IMR-90 (cell line): ENCODE data around the gene THEM5. TPM values are rescaled to one million over a fixed set of nuclear protein-coding genes. Genes with fewer than 3 reads are reported as not detected.

Experiments used
- ATAC-seq: fragments of 200-7000 bp; cut with Tn5 transposase; 2 replicates; pipeline ENCODE4 v1.9.1; 2020; ENCODE audit warnings: low read depth, mild to moderate bottlenecking, moderate library complexity
- BruUV-seq: library from RNA; stranded (reverse); fragments of 400-500 nt; replicated peaks from 2 replicates; lab custom pipeline; 2021; lab: Mats Ljungman, UMichigan
- CTCF ChIA-PET: fragments of 300-600 bp; formaldehyde crosslinking; extraction: SDS; loops from one replicate; lab custom pipeline; 2021; ENCODE audit warnings: antibody characterized with exemption; lab: Yijun Ruan, JAX
- POLR2A ChIA-PET: fragments of 300-600 bp; sonication (Branson Sonifier 250); formaldehyde crosslinking; loops from one replicate; lab custom pipeline; 2022; ENCODE audit warnings: antibody characterized with exemption; ENCODE audit not compliant: unreplicated experiment; lab: Charles Lee
- DNase-seq: peaks from one replicate; pipeline ENCODE4 v3.0.0; 2013
- H2AFZ ChIP-seq: replicated peaks from 2 replicates; pipeline ENCODE3; 2013; ENCODE audit warnings: low read length, mild to moderate bottlenecking; ENCODE audit not compliant: poor library complexity
- H2AK5ac ChIP-seq: 2 replicates; pipeline ENCODE4 v1.6.1; 2013; ENCODE audit warnings: low read depth, low read length, inconsistent platforms
- H2AK9ac ChIP-seq: replicated peaks from 2 replicates; pipeline ENCODE3; 2013; ENCODE audit warnings: mild to moderate bottlenecking, low read depth, low read length, moderate library complexity; ENCODE audit not compliant: poor library complexity
- H2BK120ac ChIP-seq: 2 replicates; pipeline ENCODE4 v1.6.1; 2013; ENCODE audit warnings: low read depth, low read length, inconsistent platforms
- H2BK15ac ChIP-seq: 3 replicates; pipeline ENCODE4 v1.6.1; 2013; ENCODE audit warnings: low read depth, low read length, inconsistent platforms
- H2BK20ac ChIP-seq: 2 replicates; pipeline ENCODE4 v1.6.1; 2013; ENCODE audit warnings: low read depth, mild to moderate bottlenecking, inconsistent platforms, low read length, moderate library complexity
- H2BK5ac ChIP-seq: 2 replicates; pipeline ENCODE4 v1.6.1; 2013; ENCODE audit warnings: mild to moderate bottlenecking, low read depth, low read length, inconsistent platforms; ENCODE audit not compliant: poor library complexity, severe bottlenecking
- H3K14ac ChIP-seq: replicated peaks from 2 replicates; pipeline ENCODE4 v1.6.1; 2013; ENCODE audit warnings: low read depth, low read length, inconsistent platforms
- H3K18ac ChIP-seq: 2 replicates; pipeline ENCODE4 v1.6.1; 2013; ENCODE audit warnings: low read depth, low read length, control low read depth
- H3K23ac ChIP-seq: 2 replicates; pipeline ENCODE4 v1.6.1; 2013; ENCODE audit warnings: low read depth, low read length, inconsistent platforms
- H3K27ac ChIP-seq: 2 replicates; pipeline ENCODE4 v1.5.1; 2013; ENCODE audit warnings: mild to moderate bottlenecking, control low read depth, low read length; ENCODE audit not compliant: insufficient read depth
- H3K27me3 ChIP-seq: 2 replicates; pipeline ENCODE4 v1.6.1; 2013; ENCODE audit warnings: low read length; ENCODE audit not compliant: control insufficient read depth, insufficient read depth
- H3K36me3 ChIP-seq: 2 replicates; pipeline ENCODE4 v1.6.1; 2013; ENCODE audit warnings: low read length, mixed read lengths; ENCODE audit not compliant: control insufficient read depth, insufficient read depth
- H3K4ac ChIP-seq: 2 replicates; pipeline ENCODE4 v1.6.1; 2013; ENCODE audit warnings: low read depth, low read length, inconsistent platforms
- H3K4me1 ChIP-seq: 2 replicates; pipeline ENCODE4 v1.6.1; 2013; ENCODE audit warnings: low read length, mixed read lengths; ENCODE audit not compliant: control insufficient read depth, insufficient read depth
- H3K4me2 ChIP-seq: 2 replicates; pipeline ENCODE4 v1.6.1; 2013; ENCODE audit warnings: low read depth, mild to moderate bottlenecking, control low read depth, low read length, moderate library complexity
- H3K4me3 ChIP-seq: 2 replicates; pipeline ENCODE4 v1.5.1; 2013; ENCODE audit warnings: low read depth, mild to moderate bottlenecking, control low read depth, low read length, moderate library complexity; ENCODE audit not compliant: insufficient read depth
- H3K56ac ChIP-seq: 2 replicates; pipeline ENCODE4 v1.6.1; 2013; ENCODE audit warnings: low read length, inconsistent platforms; ENCODE audit not compliant: insufficient read depth; ENCODE audit errors: extremely low read depth
- H3K79me1 ChIP-seq, 2 experiments: 2 replicates each; pipeline ENCODE4 v1.6.1; 2013; ENCODE audit warnings: low read length in 2 of 2, inconsistent platforms in 1 of 2, low read depth in 1 of 2
- H3K9ac ChIP-seq: 2 replicates; pipeline ENCODE4 v1.6.1; 2013; ENCODE audit warnings: low read depth, low read length, control low read depth
- H3K9me1 ChIP-seq: 2 replicates; pipeline ENCODE4 v1.6.1; 2013; ENCODE audit warnings: low read length, inconsistent platforms; ENCODE audit not compliant: insufficient read depth
- H3K9me3 ChIP-seq: 2 replicates; pipeline ENCODE4 v1.6.1; 2013; ENCODE audit warnings: low read length; ENCODE audit not compliant: control insufficient read depth, insufficient read depth
- H4K20me1 ChIP-seq: 2 replicates; pipeline ENCODE4 v1.6.1; 2013; ENCODE audit warnings: low read length, inconsistent platforms; ENCODE audit not compliant: insufficient read depth
- H4K5ac ChIP-seq: 2 replicates; pipeline ENCODE4 v1.6.1; 2013; ENCODE audit warnings: mild to moderate bottlenecking, low read depth, low read length, control low read depth
- H4K8ac ChIP-seq, 2 experiments: 2 replicates each; pipeline ENCODE4 v1.6.1; 2013; ENCODE audit warnings: low read depth in 2 of 2, low read length in 2 of 2, control low read depth in 1 of 2, inconsistent platforms in 1 of 2
- H4K91ac ChIP-seq: 2 replicates; pipeline ENCODE4 v1.6.1; 2013; ENCODE audit warnings: low read depth, low read length, inconsistent platforms; ENCODE audit not compliant: insufficient read depth
- BHLHE40 ChIP-seq: fragments of 150-350 bp; IDR thresholded peaks from 2 replicates; pipeline ENCODE4 v1.6.1; 2016; ENCODE audit warnings: mild to moderate bottlenecking, low read depth, low read length
- CEBPB ChIP-seq: IDR thresholded peaks from 2 replicates; pipeline ENCODE4 v1.6.1; 2012; ENCODE audit warnings: low read depth, low read length, improper control_type of control experiment
- CHD1 ChIP-seq: IDR thresholded peaks from 2 replicates; pipeline ENCODE4 v1.6.1; 2012; ENCODE audit warnings: low read depth, low read length, improper control_type of control experiment
- CTCF ChIP-seq: conservative IDR thresholded peaks from 2 replicates; pipeline ENCODE4 v1.5.1; 2012; ENCODE audit warnings: mild to moderate bottlenecking, low read depth, low read length, improper control_type of control experiment
- FOS ChIP-seq: fragments of 150-350 bp; IDR thresholded peaks from 2 replicates; pipeline ENCODE4 v1.6.1; 2016; ENCODE audit warnings: low read depth, low read length
- MAFK ChIP-seq: IDR thresholded peaks from 2 replicates; pipeline ENCODE4 v1.6.1; 2012; ENCODE audit warnings: low read depth, low read length, improper control_type of control experiment
- NFE2L2 ChIP-seq: fragments of 150-350 bp; IDR thresholded peaks from 2 replicates; pipeline ENCODE4 v1.6.1; 2016; ENCODE audit warnings: low read depth, mild to moderate bottlenecking, low read length
- POLR2A ChIP-seq: IDR thresholded peaks from 2 replicates; pipeline ENCODE4 v1.6.1; 2012; ENCODE audit warnings: mild to moderate bottlenecking, low read depth, low read length
- RAD21 ChIP-seq: IDR thresholded peaks from 2 replicates; pipeline ENCODE4 v1.6.1; 2012; ENCODE audit warnings: low read length, improper control_type of control experiment
- RCOR1 ChIP-seq: IDR thresholded peaks from 2 replicates; pipeline ENCODE4 v1.6.1; 2012; ENCODE audit warnings: mild to moderate bottlenecking, low read length, improper control_type of control experiment; ENCODE audit not compliant: insufficient replicate concordance
- RFX5 ChIP-seq: IDR thresholded peaks from 2 replicates; pipeline ENCODE4 v1.8.0; 2012; ENCODE audit warnings: low read depth, mild to moderate bottlenecking, low read length, moderate library complexity
- USF2 ChIP-seq: fragments of 150-350 bp; IDR thresholded peaks from 2 replicates; pipeline ENCODE4 v1.6.1; 2017; ENCODE audit warnings: mild to moderate bottlenecking, antibody characterized with exemption, low read length, low read depth
- WGBS, 2 experiments: methylation state at CpG; one replicate each; pipeline versions ENCODE4 v1.1.5 to v1.1.7; 2013; ENCODE audit warnings: missing lambda C conversion rate in 2 of 2; ENCODE audit not compliant: insufficient read length in 1 of 2; ENCODE audit errors: extremely low coverage in 2 of 2; 5-methylcytosine and 5-hydroxymethylcytosine counted together
- dilution Hi-C: fragments of 300-500 bp; cut with HindIII; formaldehyde crosslinking; loops from one replicate; pipeline ENCODE4 v1.14.3; 2018; ENCODE audit warnings: low sequenced_read_pairs; ENCODE audit not compliant: unreplicated experiment
- in situ Hi-C: fragments of 300-500 bp; cut with MboI; formaldehyde crosslinking; loops from 3 replicates; pipeline ENCODE4 v1.14.3; 2019; ENCODE audit warnings: low sequenced_read_pairs, inconsistent platforms, mixed read lengths
- intact Hi-C: fragments of 100-400 bp; cut with micrococcal nuclease; formaldehyde crosslinking; loops from 2 replicates; pipeline ENCODE4 v1.10.0; 2022
- polyA plus RNA-seq, 3 experiments: library from polyadenylated mRNA; depleted of rRNA; stranded (reverse); fragments of >200 nt; gene quantifications; 2 replicates each; pipeline ENCODE4 v1.2.3, GENCODE V29; 2012; ENCODE audit warnings: low replicate concordance in 1 of 3
- total RNA-seq: library from RNA; depleted of rRNA; stranded (reverse); fragments of >200 nt; gene quantifications from 2 replicates; pipeline ENCODE4 v1.2.3, GENCODE V29; 2012

THEM5 gene
- total and polyA plus RNA-seq, 2 of the 4 experiments (the other 2 are of a cell fraction), result not detected

- Histone ChIP-seq H3K4me1 (no peaks in the 10 kb centered on the region), H4K5ac (no peak overlapping the region), H3K18ac (no peak overlapping the region), H2AK5ac (no peak overlapping the region), H2AFZ (no peak overlapping the region), H2BK20ac (no peak overlapping the region), H3K4me2 (no peak overlapping the region), H3K36me3 (no peaks in the 10 kb centered on the region), H3K4ac (no peak overlapping the region), H3K9me1 (no peaks in the 10 kb centered on the region), H3K4me3 (no peak overlapping the region), H4K8ac (no peak overlapping the region), H3K27ac (no peak overlapping the region), H3K79me1 (no peaks in the 10 kb centered on the region), H3K14ac (no peak overlapping the region), H3K9me3 (no peaks in the 10 kb centered on the region), H3K23ac (no peak overlapping the region), H4K20me1 (no peaks in the 10 kb centered on the region), H3K27me3 (peaks cover 73% of the 10 kb centered on the region), H2BK5ac (no peak overlapping the region), H4K91ac (no peak overlapping the region), H3K9ac (no peak overlapping the region), H3K56ac (no peak overlapping the region), H2BK15ac (no peak overlapping the region), H2BK120ac (no peak overlapping the region), H2AK9ac (no peak overlapping the region)
- no peak for TF ChIP-seq CHD1
- TF ChIP-seq FOS, result no peak
- no peak for TF ChIP-seq CEBPB
- TF ChIP-seq POLR2A, result no peak
- no peak for TF ChIP-seq NFE2L2
- TF ChIP-seq MAFK, result no peak
- TF ChIP-seq RFX5, result no peak
- TF ChIP-seq BHLHE40, result no peak
- no peak for TF ChIP-seq CTCF
- TF ChIP-seq RAD21, result no peak
- TF ChIP-seq RCOR1, result no peak
- no peak for TF ChIP-seq USF2
- dilution Hi-C loops (no loop called here), in situ Hi-C loops (no loop called here), intact Hi-C loops (no loop called here)
- POLR2A ChIA-PET, result no interaction called here
- 91% methylated on average over 3 of the region's 12 CpGs; no CpG with 5 or more reads in 1 of the 2 experiments for WGBS, 2 experiments
- CTCF ChIA-PET, result no interaction called here
- no TSS peak for BruUV-seq
- ATAC-seq (no peak), DNase-seq (no peak)
Observed at GRCh38 chr1:151819227-151819835, 34.2 kb downstream of the THEM5 start.
